Mammary epithelial cell (primary cell): ENCODE data around the gene AFG1L.

Experiments
- CTCF ChIP-seq, 2 donors: IDR thresholded peaks in 1 of 2; conservative IDR thresholded peaks in 1 of 2; 2 replicates each; pipeline ENCODE4 v1.5.1; 2011 to 2012; ENCODE audit warnings: inconsistent platforms in 2 of 2, low read length in 2 of 2, mild to moderate bottlenecking in 2 of 2, control low read depth in 1 of 2, low read depth in 1 of 2; ENCODE audit not compliant: insufficient read depth in 1 of 2; ENCODE audit errors: extremely low read depth in 1 of 2
- EZH2 ChIP-seq: IDR thresholded peaks from 2 replicates; pipeline ENCODE4 v1.6.1; 2012; ENCODE audit warnings: low read length, inconsistent platforms, borderline replicate concordance

GRCh38 chr6:108277831-108278230 lies 17.0 kb upstream of the AFG1L start:
- TF ChIP-seq CTCF (conservative IDR thresholded peaks at IDR 0.05 in 1 of 2, IDR thresholded peaks at IDR 0.05 in 1 of 2; ENCODE audit: extremely low read depth in 1 of 2, insufficient read depth in 1 of 2, low read depth in 1 of 2, low read length in 2 of 2) (no peak), EZH2 (no peak)
